DND-41 (cell line): ENCODE measurements around the gene AGMO.

Experiments
- ATAC-seq: fragments of 200-7000 bp; cut with Tn5 transposase; 3 replicates; pipeline ENCODE4 v1.9.1; 2021; ENCODE audit warnings: low read depth; ENCODE audit not compliant: insufficient read depth
- DNase-seq: peaks from one replicate; pipeline ENCODE4 v3.0.0-alpha.2; 2020
- H2AFZ ChIP-seq: 2 replicates; pipeline ENCODE4 v1.6.0; 2012; ENCODE audit warnings: low read depth, low read length
- H3K27ac ChIP-seq: 2 replicates; pipeline ENCODE4 v1.5.1; 2012; ENCODE audit warnings: low read length, inconsistent platforms
- H3K27me3 ChIP-seq: fragments of 200-600 bp; sonication (generic); 2 replicates; pipeline ENCODE4 v1.6.0; 2012; ENCODE audit warnings: low read length, mild to moderate bottlenecking, inconsistent platforms; ENCODE audit not compliant: insufficient read depth, poor library complexity
- H3K36me3 ChIP-seq: 2 replicates; pipeline ENCODE4 v1.5.1; 2012; ENCODE audit warnings: low read length, inconsistent platforms; ENCODE audit not compliant: insufficient read depth
- H3K4me1 ChIP-seq: 2 replicates; pipeline ENCODE4 v1.5.1; 2012; ENCODE audit warnings: mild to moderate bottlenecking, low read length; ENCODE audit not compliant: insufficient read depth
- H3K4me2 ChIP-seq: 2 replicates; pipeline ENCODE4 v1.6.0; 2012; ENCODE audit warnings: mild to moderate bottlenecking, moderate library complexity, low read length, inconsistent platforms; ENCODE audit not compliant: insufficient read depth
- H3K4me3 ChIP-seq, 2 experiments: fragments of 200-600 bp in 1 of 2; shearing (Covaris generic) in 1 of 2; 2 replicates each; pipeline ENCODE4 v1.5.1; 2012 to 2016; ENCODE audit warnings: inconsistent platforms in 2 of 2, low read length in 2 of 2, mild to moderate bottlenecking in 2 of 2, low read depth in 1 of 2, moderate library complexity in 1 of 2
- H3K79me2 ChIP-seq: 2 replicates; pipeline ENCODE4 v1.6.0; 2012; ENCODE audit warnings: low read length, inconsistent platforms; ENCODE audit not compliant: insufficient read depth
- H3K9ac ChIP-seq: 2 replicates; pipeline ENCODE4 v1.6.0; 2012; ENCODE audit warnings: low read depth, mild to moderate bottlenecking, inconsistent platforms, low read length, moderate library complexity
- H3K9me3 ChIP-seq: 2 replicates; pipeline ENCODE4 v1.5.1; 2012; ENCODE audit warnings: low read length, moderate library complexity, mild to moderate bottlenecking, inconsistent platforms; ENCODE audit not compliant: insufficient read depth, severe bottlenecking
- H4K20me1 ChIP-seq: 2 replicates; pipeline ENCODE4 v1.6.0; 2012; ENCODE audit warnings: low read length; ENCODE audit not compliant: insufficient read depth
- EZH2 ChIP-seq: IDR thresholded peaks from 3 replicates; pipeline ENCODE4 v1.6.1; 2012; ENCODE audit warnings: borderline replicate concordance, low read depth, mild to moderate bottlenecking, moderate library complexity, low read length, inconsistent platforms; ENCODE audit not compliant: severe bottlenecking
- TF ChIP-seq, protein P1 (sequence below): IDR thresholded peaks from 2 replicates; pipeline ENCODE4 v1.5.1; 2012; ENCODE audit warnings: borderline replicate concordance, low read length, moderate library complexity, mild to moderate bottlenecking; ENCODE audit not compliant: poor library complexity, severe bottlenecking; ENCODE audit errors: extremely low read depth

AGMO gene

GRCh38 chr7:15594461-15594860 is 32.6 kb upstream of the AGMO start:
- no peak overlapping the region for H3K27ac ChIP-seq
- ATAC-seq (no peak), DNase-seq (no peak)
- H3K27me3 ChIP-seq: no peaks in the 10 kb centered on the region
- H3K4me2 ChIP-seq: no peak overlapping the region
- H4K20me1 ChIP-seq: no peaks in the 10 kb centered on the region
- H3K4me3 ChIP-seq: no peak overlapping the region
- H3K79me2 ChIP-seq: no peaks in the 10 kb centered on the region
- no peaks in the 10 kb centered on the region for H3K4me1 ChIP-seq
- TF ChIP-seq, protein P1, sequence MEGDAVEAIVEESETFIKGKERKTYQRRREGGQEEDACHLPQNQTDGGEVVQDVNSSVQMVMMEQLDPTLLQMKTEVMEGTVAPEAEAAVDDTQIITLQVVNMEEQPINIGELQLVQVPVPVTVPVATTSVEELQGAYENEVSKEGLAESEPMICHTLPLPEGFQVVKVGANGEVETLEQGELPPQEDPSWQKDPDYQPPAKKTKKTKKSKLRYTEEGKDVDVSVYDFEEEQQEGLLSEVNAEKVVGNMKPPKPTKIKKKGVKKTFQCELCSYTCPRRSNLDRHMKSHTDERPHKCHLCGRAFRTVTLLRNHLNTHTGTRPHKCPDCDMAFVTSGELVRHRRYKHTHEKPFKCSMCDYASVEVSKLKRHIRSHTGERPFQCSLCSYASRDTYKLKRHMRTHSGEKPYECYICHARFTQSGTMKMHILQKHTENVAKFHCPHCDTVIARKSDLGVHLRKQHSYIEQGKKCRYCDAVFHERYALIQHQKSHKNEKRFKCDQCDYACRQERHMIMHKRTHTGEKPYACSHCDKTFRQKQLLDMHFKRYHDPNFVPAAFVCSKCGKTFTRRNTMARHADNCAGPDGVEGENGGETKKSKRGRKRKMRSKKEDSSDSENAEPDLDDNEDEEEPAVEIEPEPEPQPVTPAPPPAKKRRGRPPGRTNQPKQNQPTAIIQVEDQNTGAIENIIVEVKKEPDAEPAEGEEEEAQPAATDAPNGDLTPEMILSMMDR: no peak
- TF ChIP-seq EZH2: no peak
- H2AFZ ChIP-seq: no peak overlapping the region
- no peaks in the 10 kb centered on the region for H3K36me3 ChIP-seq
- H3K9ac ChIP-seq: no peak overlapping the region
- peaks cover 5% of the 10 kb centered on the region for H3K9me3 ChIP-seq

DNA sequence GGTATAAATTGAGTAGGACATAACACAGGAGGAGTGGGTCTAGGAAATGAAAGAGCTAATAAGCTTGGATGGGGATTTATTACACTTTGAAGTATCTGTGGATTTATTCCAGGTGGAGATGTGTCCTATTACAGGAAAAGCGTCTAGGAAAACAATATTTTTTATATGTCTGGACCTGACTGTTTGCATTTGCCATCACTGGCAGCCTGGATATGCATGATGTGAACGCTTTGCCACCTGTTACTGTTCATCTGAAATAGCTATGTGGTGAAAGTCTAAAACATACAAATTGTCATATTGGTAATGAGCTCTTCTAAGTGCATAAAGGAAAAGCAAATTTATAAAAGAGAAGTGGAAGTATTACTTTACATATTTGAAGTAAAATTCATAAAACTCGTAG is 31.6 kb upstream of the AGMO start:
- Histone ChIP-seq H3K36me3 (no peaks in the 10 kb centered on the region), H3K79me2 (no peaks in the 10 kb centered on the region)
- no peak for ATAC-seq

DNA sequence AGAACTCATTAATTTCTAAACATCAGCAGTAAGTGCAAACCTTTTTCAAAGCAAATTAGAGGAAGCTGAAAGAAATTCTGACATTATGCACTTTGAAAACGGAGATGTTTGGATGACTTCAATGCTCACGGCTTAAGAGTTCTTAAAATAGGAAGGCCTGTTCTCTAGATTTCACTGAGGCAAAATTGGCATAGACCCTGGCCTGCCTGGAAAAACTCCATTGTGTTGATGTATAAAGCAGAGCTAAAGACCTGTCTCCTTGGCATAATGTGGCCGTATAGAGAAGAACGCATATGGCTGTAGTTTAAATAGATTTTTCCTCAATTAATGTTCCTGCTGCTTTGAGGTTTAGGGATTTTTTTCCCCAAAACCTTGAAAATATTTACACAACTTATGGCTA is 24.5 kb upstream of the AGMO start:
- no peak overlapping the region for H3K4me3 ChIP-seq
- no peak overlapping the region for H3K9ac ChIP-seq
- H3K9me3 ChIP-seq: peaks cover 10% of the 10 kb centered on the region
- H2AFZ ChIP-seq: no peak overlapping the region
- TF ChIP-seq, protein P1: no peak
- TF ChIP-seq EZH2: no peak
- no peaks in the 10 kb centered on the region for H3K36me3 ChIP-seq
- no peak overlapping the region for H3K27ac ChIP-seq
- H3K4me1 ChIP-seq: no peaks in the 10 kb centered on the region
- H3K27me3 ChIP-seq: no peaks in the 10 kb centered on the region
- H3K79me2 ChIP-seq: no peaks in the 10 kb centered on the region
- H3K4me2 ChIP-seq: no peak overlapping the region
- ATAC-seq (no peak), DNase-seq (no peak)
- H4K20me1 ChIP-seq: no peaks in the 10 kb centered on the region

More for the DNA sequence above, 31.6 kb upstream of the AGMO start:
- no peak overlapping the region for H3K4me2 ChIP-seq
- no peaks in the 10 kb centered on the region for H3K4me1 ChIP-seq
- H3K9ac ChIP-seq: no peak overlapping the region
- no peaks in the 10 kb centered on the region for H3K27me3 ChIP-seq
- H2AFZ ChIP-seq: no peak overlapping the region
- no peak overlapping the region for H3K4me3 ChIP-seq
- H3K27ac ChIP-seq: no peak overlapping the region
- no peaks in the 10 kb centered on the region for H4K20me1 ChIP-seq
- no peak for DNase-seq
- no peaks in the 10 kb centered on the region for H3K9me3 ChIP-seq
- TF ChIP-seq EZH2: no peak
- TF ChIP-seq, protein P1: no peak

DNA sequence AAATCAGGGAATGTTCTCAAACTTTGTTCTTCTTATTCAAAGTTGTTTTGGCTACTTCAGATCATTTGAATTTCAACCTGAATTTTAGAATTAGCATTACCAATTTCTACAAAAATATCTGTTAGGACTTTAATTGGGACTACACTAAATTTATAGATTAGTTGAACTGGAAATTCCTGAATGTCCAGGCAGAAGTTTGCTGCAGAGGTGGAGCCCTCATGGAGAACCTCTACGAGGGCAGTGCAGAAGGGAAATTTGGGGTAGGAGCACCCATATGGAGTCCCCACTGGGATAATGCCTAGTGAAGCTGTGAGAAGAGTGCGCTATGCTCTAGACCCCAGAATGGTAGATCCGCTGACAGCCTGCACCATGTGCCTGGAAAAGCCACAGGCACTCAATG is 22.8 kb upstream of the AGMO start:
- no peaks in the 10 kb centered on the region for H3K27me3 ChIP-seq
- no peaks in the 10 kb centered on the region for H4K20me1 ChIP-seq
- H3K9ac ChIP-seq: no peak overlapping the region
- peaks cover 10% of the 10 kb centered on the region for H3K9me3 ChIP-seq
- no peak overlapping the region for H3K27ac ChIP-seq
- no peaks in the 10 kb centered on the region for H3K36me3 ChIP-seq
- no peak overlapping the region for H3K4me2 ChIP-seq
- no peak for ATAC-seq
- no peaks in the 10 kb centered on the region for H3K79me2 ChIP-seq
- no peaks in the 10 kb centered on the region for H3K4me1 ChIP-seq
- DNase-seq: no peak
- H3K4me3 ChIP-seq: no peak overlapping the region
- H2AFZ ChIP-seq: no peak overlapping the region
- TF ChIP-seq EZH2: no peak
- TF ChIP-seq, protein P1: no peak
